ENCODE data around the gene NDOR1.

The NDOR1 gene

GRCh38 chr9:137253717-137254623 is 48.5 kb downstream of the NDOR1 start:
- Histone ChIP-seq H3K9me3 (ENCODE audit: insufficient read depth, low read length) (no peaks in the 10 kb centered on the region), H3K4me3 (ENCODE audit: insufficient read depth, low read length, poor library complexity, severe bottlenecking) (peak overlapping the region; percentile 78), H3K4me2 (ENCODE audit: low read depth, low read length, poor library complexity, severe bottlenecking) (peak overlapping the region; percentile 93), H3F3A (ENCODE audit: insufficient read depth) (no peaks in the 10 kb centered on the region), H3K9me2 (replicated peaks; ENCODE audit: insufficient read depth, low read length) (no peaks in the 10 kb centered on the region), H3K27ac (ENCODE audit: low read depth, low read length) (no peak overlapping the region), H3K36me3 (ENCODE audit: low read length) (no peaks in the 10 kb centered on the region), H3K9ac (ENCODE audit: low read length) (peak overlapping the region; percentile 100), H2AFZ (ENCODE audit: low read depth, low read length, severe bottlenecking) (no peak overlapping the region), H4K20me1 (ENCODE audit: low read depth, low read length) (no peaks in the 10 kb centered on the region), H3K27me3 (ENCODE audit: low read length) (no peaks in the 10 kb centered on the region), H3K79me2 (ENCODE audit: insufficient read depth, low read length) (peaks cover 15% of the 10 kb centered on the region)
- TF ChIP-seq EZH2phosphoT487 (conservative IDR thresholded peaks at IDR 0.05; ENCODE audit: low read length) (no peak), CTCF (IDR thresholded peaks at IDR 0.05; ENCODE audit: insufficient read depth, low read length, poor library complexity, severe bottlenecking) (no peak)

GRCh38 chr9:137254624-137255447 is 49.3 kb downstream of the NDOR1 start, which contains the start of gene NELFB:
NELFB (plus strand) TSS chr9:137255327.
- Histone ChIP-seq H3K9me3 (ENCODE audit: insufficient read depth, low read length) (no peaks in the 10 kb centered on the region), H3K27me3 (ENCODE audit: low read length) (no peaks in the 10 kb centered on the region), H3K27ac (ENCODE audit: low read depth, low read length) (peak within 1 kb of the TSS; percentile 69)

More at GRCh38 chr9:137254624-137255447, 49.3 kb downstream of the NDOR1 start, which contains the start of gene NELFB:
- Histone ChIP-seq H3K4me3 (ENCODE audit: insufficient read depth, low read length, poor library complexity, severe bottlenecking) (peak within 1 kb of the TSS; percentile 99), H3K36me3 (ENCODE audit: low read length) (no peaks in the 10 kb centered on the region), H3F3A (ENCODE audit: insufficient read depth) (no peaks in the 10 kb centered on the region), H4K20me1 (ENCODE audit: low read depth, low read length) (no peaks in the 10 kb centered on the region), H2AFZ (ENCODE audit: low read depth, low read length, severe bottlenecking) (peak within 1 kb of the TSS; percentile 98), H3K9me2 (replicated peaks; ENCODE audit: insufficient read depth, low read length) (no peaks in the 10 kb centered on the region), H3K4me2 (ENCODE audit: low read depth, low read length, poor library complexity, severe bottlenecking) (peak within 1 kb of the TSS; percentile 96), H3K79me2 (ENCODE audit: insufficient read depth, low read length) (peaks cover 15% of the 10 kb centered on the region), H3K9ac (ENCODE audit: low read length) (peak within 1 kb of the TSS; percentile 100)
- TF ChIP-seq EZH2phosphoT487 (conservative IDR thresholded peaks at IDR 0.05; ENCODE audit: low read length) (no peak), CTCF (IDR thresholded peaks at IDR 0.05; ENCODE audit: insufficient read depth, low read length, poor library complexity, severe bottlenecking) (no peak)

All from SU-DHL-6 (cell line).